Transverse colon (tissue), 4 donors: ENCODE measurements around the gene MAGEB18.

Experiments used
- CTCF ChIP-seq, 5 experiments: fragments of 200-600 bp in 3 of 5; fragments of 450-650 bp in 2 of 5; sonication (generic) in 3 of 5; IDR thresholded peaks; 1 replicate in 2 of 5; 2 replicates in 3 of 5; pipeline ENCODE4 v1.5.1; 2016 to 2017; ENCODE audit warnings: antibody characterized with exemption in 5 of 5, inconsistent platforms in 3 of 5, mild to moderate bottlenecking in 2 of 5, moderate library complexity in 1 of 5
- EP300 ChIP-seq: sonication (generic); formaldehyde crosslinking; IDR thresholded peaks from one replicate; pipeline ENCODE4 v1.6.1; 2017; ENCODE audit warnings: antibody characterized with exemption, low read depth
- POLR2AphosphoS5 ChIP-seq, 3 donors: sonication (generic); formaldehyde crosslinking; IDR thresholded peaks; one replicate each; pipeline ENCODE4 v1.6.1; 2016; ENCODE audit warnings: antibody characterized with exemption in 3 of 3

- no peak for TF ChIP-seq CTCF (IDR thresholded peaks at IDR 0.05)
- no peak for TF ChIP-seq EP300
- no peak for TF ChIP-seq POLR2AphosphoS5 (IDR thresholded peaks at IDR 0.05)
Measured at GRCh38 chrX:26138274-26138673, at the start of gene MAGEB18.
